K562 (cell line): ENCODE results near the gene TMEM167B. TPM values are rescaled to one million over a fixed set of nuclear protein-coding genes. Genes with fewer than 3 reads are reported as not detected.
A peak's percentile ranks its signal among the peaks of the same experiment; 100 is the strongest.

Source experiments
- C11orf30 ChIP-seq: fragments of 450-650 bp; IDR thresholded peaks from 2 replicates; pipeline ENCODE4 v1.6.1; 2016; ENCODE audit warnings: low read depth, mild to moderate bottlenecking
- CEBPB ChIP-seq: fragments of 450-650 bp; IDR thresholded peaks from 2 replicates; pipeline ENCODE4 v1.6.1; 2016; ENCODE audit warnings: missing genetic modification characterization, missing compliant biosample characterization
- CXXC5 ChIP-seq: fragments of 250-450 bp; sonication (Bioruptor Pico); IDR thresholded peaks from 2 replicates; pipeline ENCODE4 v1.8.0; 2022; ENCODE audit warnings: inconsistent platforms, mild to moderate bottlenecking, moderate library complexity
- DIDO1 ChIP-seq: fragments of 450-650 bp; IDR thresholded peaks from 2 replicates; pipeline ENCODE4 v1.6.1; 2016; ENCODE audit warnings: low read depth, missing biosample characterization, missing genetic modification characterization
- FOXA3 ChIP-seq, 2 experiments: fragments of 450-650 bp in 1 of 2; sonication (generic) in 1 of 2; formaldehyde crosslinking; IDR thresholded peaks in 1 of 2; conservative IDR thresholded peaks in 1 of 2; 2 replicates each; pipeline versions ENCODE4 v1.4.0 to v1.8.0; 2020 to 2022; ENCODE audit warnings: mild to moderate bottlenecking in 2 of 2, missing genetic modification reagents in 1 of 2
- HDAC6 ChIP-seq: IDR thresholded peaks from 2 replicates; pipeline ENCODE4 v1.6.1; 2012; ENCODE audit warnings: low read depth, mild to moderate bottlenecking, control low read depth, inconsistent platforms, low read length, moderate library complexity
- HDAC8 ChIP-seq: fragments of 450-650 bp; IDR thresholded peaks from 2 replicates; pipeline ENCODE4 v1.6.1; 2016; ENCODE audit warnings: mild to moderate bottlenecking, missing genetic modification characterization, moderate library complexity, missing compliant biosample characterization
- NUFIP1 ChIP-seq: fragments of 450-650 bp; IDR thresholded peaks from 2 replicates; pipeline ENCODE4 v1.6.1; 2018; ENCODE audit not compliant: partially characterized antibody
- PHF20 ChIP-seq: fragments of 450-650 bp; IDR thresholded peaks from 2 replicates; pipeline ENCODE4 v1.6.1; 2018; ENCODE audit not compliant: partially characterized antibody
- PRMT5 ChIP-seq: sonication (generic); formaldehyde crosslinking; IDR thresholded peaks from 2 replicates; pipeline ENCODE4 v1.5.0; 2020; ENCODE audit warnings: missing genetic modification reagents
- RB1 ChIP-seq: fragments of 450-650 bp; IDR thresholded peaks from 2 replicates; pipeline ENCODE4 v1.6.1; 2017; ENCODE audit warnings: low read depth, mild to moderate bottlenecking
- RBM39 ChIP-seq: fragments of 200-400 bp; formaldehyde crosslinking; optimal IDR thresholded peaks from 2 replicates; pipeline ENCODE3; 2018; ENCODE audit warnings: low read depth, low read length
- SIRT6 ChIP-seq: IDR thresholded peaks from one replicate; pipeline ENCODE4 v1.6.1; 2012; ENCODE audit warnings: low read depth, mild to moderate bottlenecking, control low read depth, inconsistent platforms, low read length, moderate library complexity
- SMARCE1 ChIP-seq: fragments of 450-650 bp; IDR thresholded peaks from 2 replicates; pipeline ENCODE4 v1.7.1; 2016; ENCODE audit warnings: mild to moderate bottlenecking
- SNRNP70 ChIP-seq: fragments of 200-400 bp; formaldehyde crosslinking; optimal IDR thresholded peaks from 2 replicates; pipeline ENCODE3; 2017; ENCODE audit warnings: low read depth, low read length
- SPI1 ChIP-seq: IDR thresholded peaks from 2 replicates; pipeline ENCODE4 v1.6.1; 2011; ENCODE audit warnings: low read depth, low read length, control low read depth, borderline replicate concordance
- THAP7 ChIP-seq: fragments of 250-450 bp; sonication (Bioruptor Pico); IDR thresholded peaks from 2 replicates; pipeline ENCODE4 v1.5.0; 2021
- THRA ChIP-seq: fragments of 450-650 bp; IDR thresholded peaks from 2 replicates; pipeline ENCODE4 v1.6.1; 2017; ENCODE audit warnings: mild to moderate bottlenecking, moderate library complexity
- ZBTB8A ChIP-seq: fragments of 450-650 bp; IDR thresholded peaks from 2 replicates; pipeline ENCODE4 v1.6.1; 2018; ENCODE audit warnings: mild to moderate bottlenecking, moderate library complexity; ENCODE audit not compliant: partially characterized antibody
- ZNF23 ChIP-seq: fragments of 250-450 bp; sonication (Bioruptor Pico); IDR thresholded peaks from 2 replicates; pipeline ENCODE4 v1.4.0; 2020; ENCODE audit warnings: mild to moderate bottlenecking
- ZNF436 ChIP-seq: fragments of 250-450, 450-650 bp; sonication (Bioruptor Pico); formaldehyde crosslinking; IDR thresholded peaks from 2 replicates; pipeline ENCODE4 v1.7.0; 2020; ENCODE audit warnings: mild to moderate bottlenecking
- polyA plus RNA-seq, 8 experiments: library from polyadenylated mRNA; depleted of rRNA in 4 of 8; stranded (reverse) in 5 of 8; unstranded in 3 of 8; fragments of >200 nt; fragmentation: Nextera tagmentation in 2 of 8; fragmentation: Illumina TruSeq in 1 of 8; extraction: Ambion mirVana in 2 of 8; extraction: Trizol in 1 of 8; gene quantifications; 2 replicates each; pipeline versions ENCODE4 v1.2.1 to v1.2.3, GENCODE V29; 2011 to 2014; ENCODE audit warnings: inconsistent platforms in 1 of 8, missing spikeins in 1 of 8
- total RNA-seq, 7 experiments: library from RNA; depleted of rRNA in 6 of 7; stranded (reverse); fragments of >200 nt in 6 of 7; fragmentation: Illumina TruSeq in 2 of 7; extraction: Trizol in 2 of 7; gene quantifications; 2 replicates each; pipeline versions ENCODE4 v1.2.1 to v1.2.3, GENCODE V29; 2011 to 2021; ENCODE audit warnings: low replicate concordance in 1 of 7
- TF ChIP-seq, protein P1 (sequence below): sonication (generic); formaldehyde crosslinking; IDR thresholded peaks from 2 replicates; pipeline ENCODE4 v1.8.0; 2022; ENCODE audit warnings: mild to moderate bottlenecking, missing genetic modification reagents
- TF ChIP-seq, protein P2 (sequence below): fragments of 250-450 bp; sonication (Bioruptor Pico); IDR thresholded peaks from 2 replicates; pipeline ENCODE4 v1.6.1; 2021; ENCODE audit warnings: mild to moderate bottlenecking
- TF ChIP-seq, protein P3 (sequence below): fragments of 250-450 bp; sonication (Bioruptor Pico); IDR thresholded peaks from 2 replicates; pipeline ENCODE4 v1.8.0; 2021; ENCODE audit warnings: mild to moderate bottlenecking, moderate library complexity

The TMEM167B gene
- total and polyA plus RNA-seq, 9 of the 15 experiments (the other 6 are each of a cell fraction or from before 2014, with no cell fraction given), result 17.2 to 36.4 (median 32.2) TPM

DNA sequence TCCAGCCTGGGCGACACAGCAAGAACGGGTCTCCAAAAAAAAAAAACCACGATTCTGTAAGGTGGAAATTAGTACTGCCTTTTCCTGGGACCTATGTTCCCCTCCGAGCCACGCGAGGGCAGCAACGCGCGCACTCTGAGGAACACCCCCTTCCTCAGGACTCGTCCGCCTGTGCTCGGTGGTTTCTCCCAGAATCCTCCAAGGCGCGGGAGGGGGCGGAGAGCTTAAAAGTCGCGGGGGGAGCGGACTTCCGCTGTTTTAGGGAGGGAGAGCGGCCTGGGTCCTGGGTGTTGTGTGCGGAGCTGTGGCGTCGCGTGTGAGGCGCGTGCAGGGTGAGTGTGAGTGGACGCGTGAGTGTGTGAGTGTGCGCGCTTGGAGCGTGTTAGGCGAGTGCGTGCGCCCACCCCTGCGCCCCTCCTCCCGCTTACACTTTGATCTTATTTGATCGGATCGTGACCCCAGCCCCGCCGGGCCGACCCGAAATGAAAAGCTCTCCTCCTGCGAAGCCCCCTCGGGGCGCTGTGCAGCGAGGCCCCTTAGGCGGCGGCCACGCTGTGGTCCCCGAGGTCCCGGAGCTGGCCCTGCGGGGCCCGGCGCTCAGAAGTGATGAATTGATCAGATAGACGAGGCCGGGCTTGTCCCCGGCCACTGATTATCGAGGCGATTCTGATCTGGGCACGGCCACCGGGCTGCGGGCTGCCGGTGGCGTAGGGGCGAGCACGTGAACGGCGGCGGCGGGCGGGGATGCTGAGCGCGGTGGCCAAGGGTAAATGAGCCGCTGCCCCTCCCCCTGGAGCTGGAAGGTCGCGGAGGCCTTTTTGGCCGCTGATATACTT lies 9.6 kb downstream of the TMEM167B start (continued):
- TF ChIP-seq, protein P1, sequence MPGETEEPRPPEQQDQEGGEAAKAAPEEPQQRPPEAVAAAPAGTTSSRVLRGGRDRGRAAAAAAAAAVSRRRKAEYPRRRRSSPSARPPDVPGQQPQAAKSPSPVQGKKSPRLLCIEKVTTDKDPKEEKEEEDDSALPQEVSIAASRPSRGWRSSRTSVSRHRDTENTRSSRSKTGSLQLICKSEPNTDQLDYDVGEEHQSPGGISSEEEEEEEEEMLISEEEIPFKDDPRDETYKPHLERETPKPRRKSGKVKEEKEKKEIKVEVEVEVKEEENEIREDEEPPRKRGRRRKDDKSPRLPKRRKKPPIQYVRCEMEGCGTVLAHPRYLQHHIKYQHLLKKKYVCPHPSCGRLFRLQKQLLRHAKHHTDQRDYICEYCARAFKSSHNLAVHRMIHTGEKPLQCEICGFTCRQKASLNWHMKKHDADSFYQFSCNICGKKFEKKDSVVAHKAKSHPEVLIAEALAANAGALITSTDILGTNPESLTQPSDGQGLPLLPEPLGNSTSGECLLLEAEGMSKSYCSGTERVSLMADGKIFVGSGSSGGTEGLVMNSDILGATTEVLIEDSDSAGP (CRISPR knock-in tag), result peak; percentile 67; the same call in 1 of the 2 replicates
- TF ChIP-seq THAP7, result peak; percentile 92
- TF ChIP-seq PRMT5 (CRISPR knock-in tag), result 0 out of 2 replicates have a peak, but pooled peaks have one; percentile 63
- TF ChIP-seq, protein P2, sequence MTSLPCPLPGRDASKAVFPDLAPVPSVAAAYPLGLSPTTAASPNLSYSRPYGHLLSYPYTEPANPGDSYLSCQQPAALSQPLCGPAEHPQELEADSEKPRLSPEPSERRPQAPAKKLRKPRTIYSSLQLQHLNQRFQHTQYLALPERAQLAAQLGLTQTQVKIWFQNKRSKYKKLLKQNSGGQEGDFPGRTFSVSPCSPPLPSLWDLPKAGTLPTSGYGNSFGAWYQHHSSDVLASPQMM (CRISPR knock-in tag), result no peak
- TF ChIP-seq RB1, result peak; percentile 81
- TF ChIP-seq, protein P3, sequence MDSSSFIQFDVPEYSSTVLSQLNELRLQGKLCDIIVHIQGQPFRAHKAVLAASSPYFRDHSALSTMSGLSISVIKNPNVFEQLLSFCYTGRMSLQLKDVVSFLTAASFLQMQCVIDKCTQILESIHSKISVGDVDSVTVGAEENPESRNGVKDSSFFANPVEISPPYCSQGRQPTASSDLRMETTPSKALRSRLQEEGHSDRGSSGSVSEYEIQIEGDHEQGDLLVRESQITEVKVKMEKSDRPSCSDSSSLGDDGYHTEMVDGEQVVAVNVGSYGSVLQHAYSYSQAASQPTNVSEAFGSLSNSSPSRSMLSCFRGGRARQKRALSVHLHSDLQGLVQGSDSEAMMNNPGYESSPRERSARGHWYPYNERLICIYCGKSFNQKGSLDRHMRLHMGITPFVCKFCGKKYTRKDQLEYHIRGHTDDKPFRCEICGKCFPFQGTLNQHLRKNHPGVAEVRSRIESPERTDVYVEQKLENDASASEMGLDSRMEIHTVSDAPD (CRISPR knock-in tag), result no peak
- TF ChIP-seq PHF20, result peak; percentile 85
- no peak for TF ChIP-seq SNRNP70
- no peak for TF ChIP-seq CEBPB
- peak in 1 of 2 experiments; percentile 87; a peak in 1 of 4 replicates for TF ChIP-seq FOXA3 (CRISPR knock-in tag; conservative IDR thresholded peaks at IDR 0.05 in 1 of 2, IDR thresholded peaks at IDR 0.05 in 1 of 2)
- peak; percentile 86 for TF ChIP-seq ZNF436 (CRISPR knock-in tag)
- no peak for TF ChIP-seq SIRT6
- TF ChIP-seq C11orf30, result peak; percentile 72; the same call in 1 of the 2 replicates
- TF ChIP-seq SPI1, result peak; percentile 91
- peak; percentile 81 for TF ChIP-seq DIDO1 (tag)
- TF ChIP-seq THRA, result no peak
- peak; percentile 98 for TF ChIP-seq CXXC5 (CRISPR knock-in tag)
- TF ChIP-seq SMARCE1, result peak; percentile 40
- 0 out of 2 replicates have a peak, but pooled peaks have one; percentile 37 for TF ChIP-seq ZNF23
- TF ChIP-seq NUFIP1, result no peak
- TF ChIP-seq ZBTB8A, result no peak
- peak; percentile 96 for TF ChIP-seq RBM39
- TF ChIP-seq HDAC6, result 0 out of 2 replicates have a peak, but pooled peaks have one; percentile 83
- TF ChIP-seq HDAC8, result peak; percentile 89
